ENCODE measurements around the gene SMG6.

Gene SMG6

GRCh38 chr17:2186937-2187336 is 116.6 kb downstream of the SMG6 start:
- DNase-seq (ENCODE audit: low spot score) = no peak
- TF ChIP-seq CTCF (IDR thresholded peaks at IDR 0.05; ENCODE audit: extremely low read depth, missing control alignments) = no peak

GRCh38 chr17:2184993-2185931 is 118.3 kb downstream of the SMG6 start:
- no peak for DNase-seq (ENCODE audit: low spot score)
- no peak for TF ChIP-seq CTCF (IDR thresholded peaks at IDR 0.05; ENCODE audit: extremely low read depth, missing control alignments)

- no peak for DNase-seq (ENCODE audit: low spot score)
- no peak for TF ChIP-seq CTCF (IDR thresholded peaks at IDR 0.05; ENCODE audit: extremely low read depth, missing control alignments)
Observed at GRCh38 chr17:2183346-2183745, 120.2 kb downstream of the SMG6 start.

- no peak for TF ChIP-seq CTCF (IDR thresholded peaks at IDR 0.05; ENCODE audit: extremely low read depth, missing control alignments)
- DNase-seq (ENCODE audit: low spot score) = no peak
Observed at GRCh38 chr17:2181897-2182448, 121.6 kb downstream of the SMG6 start.

GRCh38 chr17:2181206-2181896 is 122.2 kb downstream of the SMG6 start:
- DNase-seq (ENCODE audit: low spot score) = no peak
- no peak for TF ChIP-seq CTCF (IDR thresholded peaks at IDR 0.05; ENCODE audit: extremely low read depth, missing control alignments)

GRCh38 chr17:2180768-2181167 is 122.8 kb downstream of the SMG6 start:
- no peak for TF ChIP-seq CTCF (IDR thresholded peaks at IDR 0.05; ENCODE audit: extremely low read depth, missing control alignments)
- DNase-seq (ENCODE audit: low spot score) = no peak

Data from GM20000 (cell line).